Measurements from ENCODE around the gene HDAC6.

DNA sequence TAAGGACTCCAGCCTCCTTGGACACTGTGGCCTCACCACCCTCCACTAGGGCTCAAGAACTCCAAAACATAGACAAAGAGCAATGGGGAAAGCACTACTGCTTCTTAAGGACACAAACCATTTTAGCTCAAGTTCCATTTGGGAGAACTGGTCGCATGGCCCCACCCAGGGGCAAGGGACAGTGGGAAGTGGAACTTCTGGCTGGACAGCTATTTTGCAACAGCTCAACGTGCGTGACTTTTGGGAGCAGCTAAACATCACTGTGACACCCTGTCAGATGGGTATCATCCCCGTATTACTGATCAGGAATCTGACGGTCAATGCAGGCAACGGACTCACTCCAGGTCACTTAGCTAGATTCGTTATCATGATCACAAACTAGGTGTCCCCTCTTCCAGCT is 49.4 kb upstream of the HDAC6 start:
- TF ChIP-seq CTCF (IDR thresholded peaks at IDR 0.05): no peak
- no peak for TF ChIP-seq POLR2A (IDR thresholded peaks at IDR 0.05)

All from Peyer's patch (tissue), 4 donors.